ENCODE data around the gene MIAT.

GRCh38 chr22:26722159-26722558 lies 64.8 kb downstream of the MIAT start:
- TF ChIP-seq POLR2A (IDR thresholded peaks at IDR 0.05; ENCODE audit: low read depth, low read length) (no peak), POLR2AphosphoS5 (IDR thresholded peaks at IDR 0.05; ENCODE audit: low read depth, low read length) (no peak), TAF1 (IDR thresholded peaks at IDR 0.05; ENCODE audit: low read depth, low read length) (no peak), SPI1 (IDR thresholded peaks at IDR 0.05; ENCODE audit: low read depth, low read length) (no peak)

Data from GM12891 (cell line).